GM19099 (cell line): ENCODE data around the gene GPR68.

ENCODE experiments used
- POLR2A ChIP-seq: IDR thresholded peaks from 3 replicates; pipeline ENCODE4 v1.6.1; 2011; ENCODE audit warnings: low read depth; ENCODE audit not compliant: insufficient read length; ENCODE audit errors: extremely low read depth

GPR68 gene

DNA sequence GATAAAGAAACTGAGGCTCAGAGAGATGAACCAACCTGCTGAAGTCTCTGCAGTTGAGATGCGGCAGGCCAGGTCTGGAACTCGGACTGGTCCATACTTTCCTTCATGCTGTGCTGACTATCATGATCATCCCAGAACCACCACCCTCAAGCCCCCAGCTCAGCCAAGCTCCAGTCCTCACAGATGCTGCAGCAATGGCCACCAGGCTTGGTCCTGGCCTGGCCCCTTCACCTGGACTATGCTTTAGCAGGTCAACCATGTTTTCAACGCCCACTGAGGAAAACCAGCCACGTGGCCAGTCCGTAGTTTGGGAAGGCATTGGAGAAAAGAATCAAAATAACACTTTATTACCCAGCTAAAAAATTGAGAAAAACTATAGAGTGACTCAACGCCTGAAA lies 1.4 kb downstream of the GPR68 start:
- TF ChIP-seq POLR2A, result no peak

DNA sequence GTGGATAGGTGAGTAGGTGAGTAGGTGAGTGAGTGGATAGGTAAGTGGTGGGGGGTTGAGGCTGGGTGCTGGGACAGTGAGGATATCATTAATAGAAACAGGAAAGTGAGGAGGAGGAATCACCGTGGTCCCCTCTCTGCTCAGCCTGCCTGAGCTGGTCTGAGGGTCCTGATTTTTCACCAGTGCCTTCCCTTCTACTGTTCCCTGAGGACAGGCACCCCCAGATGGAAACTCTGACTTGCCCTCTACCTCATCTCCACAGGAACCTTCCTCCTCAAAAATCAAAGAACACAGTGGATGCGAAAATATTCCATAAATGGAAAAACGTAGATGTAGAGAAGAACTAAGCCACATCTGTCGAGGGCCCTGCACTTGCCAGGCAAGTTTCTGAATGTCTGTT lies 1.9 kb downstream of the GPR68 start:
- TF ChIP-seq POLR2A, result no peak

DNA sequence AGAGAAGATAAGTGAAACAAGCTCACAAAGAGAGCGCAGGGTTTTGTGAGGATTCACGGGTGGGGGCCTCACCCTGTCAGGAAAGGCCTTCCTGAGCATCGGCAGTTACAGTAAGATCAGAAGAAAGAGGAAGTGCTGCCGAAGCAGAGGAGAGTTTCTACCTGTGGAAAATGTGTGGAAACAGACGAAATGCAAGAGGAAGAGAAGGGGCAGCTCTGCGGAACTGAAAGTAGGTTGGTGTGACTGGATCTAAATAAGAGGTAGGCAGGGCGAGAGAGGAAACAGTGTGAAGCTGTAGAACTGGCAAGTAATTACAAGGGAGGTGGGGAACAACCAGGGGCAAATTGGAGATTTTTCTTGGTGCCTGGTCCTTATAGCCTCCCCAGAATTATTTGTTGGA lies 2.6 kb downstream of the GPR68 start:
- TF ChIP-seq POLR2A, result no peak

DNA sequence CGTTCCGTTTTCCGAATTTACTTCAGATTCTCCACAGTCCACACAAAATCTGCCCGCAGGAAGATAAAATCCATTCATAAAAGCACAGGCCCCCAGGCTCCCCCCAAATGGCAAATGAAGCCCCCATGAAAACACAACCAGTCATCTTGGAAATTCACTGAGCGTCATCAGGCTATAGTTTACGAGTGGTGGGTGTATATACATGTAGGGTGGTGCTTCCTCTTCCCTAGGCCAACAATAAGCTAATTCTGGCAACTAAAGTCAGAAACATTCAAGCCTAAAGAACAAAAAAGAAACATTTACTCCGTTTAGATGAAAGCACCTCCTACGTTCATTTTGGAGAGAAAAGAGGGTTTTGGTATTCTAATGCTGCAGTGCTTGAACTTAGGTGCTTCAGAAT lies 5.8 kb downstream of the GPR68 start:
- no peak for TF ChIP-seq POLR2A

- no peak for TF ChIP-seq POLR2A
Observed at GRCh38 chr14:91238085-91238484, 6.4 kb downstream of the GPR68 start.

DNA sequence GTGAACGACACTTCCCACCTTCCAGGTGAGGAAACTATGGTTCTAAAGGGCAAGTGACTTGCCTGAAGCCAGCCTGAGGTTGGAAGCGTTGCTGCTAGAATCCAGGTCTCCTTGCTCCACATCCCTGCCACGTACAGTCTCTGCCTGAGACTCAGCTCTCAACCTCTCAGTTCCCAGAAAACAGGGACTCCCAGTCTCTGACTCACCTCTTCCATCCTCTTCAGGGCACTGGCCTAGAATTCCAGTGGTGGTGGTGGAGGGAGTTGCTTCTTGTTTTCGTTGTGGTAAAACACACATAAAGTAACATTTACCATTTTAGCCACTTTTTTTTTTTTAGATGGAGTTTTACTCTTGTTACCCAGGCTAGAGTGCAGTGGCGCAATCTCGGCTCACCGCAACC lies 7.3 kb downstream of the GPR68 start:
- TF ChIP-seq POLR2A, result no peak

- no peak for TF ChIP-seq POLR2A
Observed at GRCh38 chr14:91235841-91236240, 8.7 kb downstream of the GPR68 start.

GRCh38 chr14:91234791-91235114 lies 9.8 kb downstream of the GPR68 start:
- TF ChIP-seq POLR2A, result no peak

GRCh38 chr14:91233936-91234790 lies 10.3 kb downstream of the GPR68 start:
- TF ChIP-seq POLR2A, result no peak

GRCh38 chr14:91232603-91233002 lies 11.9 kb downstream of the GPR68 start:
- TF ChIP-seq POLR2A, result no peak

DNA sequence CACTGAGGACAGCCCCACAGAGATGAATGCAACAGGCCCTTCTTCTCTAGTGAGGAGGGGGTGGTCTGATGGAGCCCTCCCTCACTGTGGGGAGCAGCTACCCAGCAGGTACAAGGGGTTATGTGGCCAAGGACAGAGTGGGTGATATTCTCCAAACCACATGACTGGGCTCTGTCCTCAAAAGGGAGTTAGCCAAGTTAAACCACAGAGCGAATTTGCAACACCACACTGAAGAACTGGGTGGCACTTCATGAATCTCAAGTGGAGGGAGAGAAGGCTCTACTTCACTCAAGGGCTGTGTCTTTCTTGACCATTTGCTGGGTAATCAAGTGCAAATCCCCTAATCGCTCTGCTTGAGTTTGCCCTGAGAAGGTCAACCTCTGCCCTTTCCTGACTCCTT lies 12.5 kb downstream of the GPR68 start:
- TF ChIP-seq POLR2A, result no peak

DNA sequence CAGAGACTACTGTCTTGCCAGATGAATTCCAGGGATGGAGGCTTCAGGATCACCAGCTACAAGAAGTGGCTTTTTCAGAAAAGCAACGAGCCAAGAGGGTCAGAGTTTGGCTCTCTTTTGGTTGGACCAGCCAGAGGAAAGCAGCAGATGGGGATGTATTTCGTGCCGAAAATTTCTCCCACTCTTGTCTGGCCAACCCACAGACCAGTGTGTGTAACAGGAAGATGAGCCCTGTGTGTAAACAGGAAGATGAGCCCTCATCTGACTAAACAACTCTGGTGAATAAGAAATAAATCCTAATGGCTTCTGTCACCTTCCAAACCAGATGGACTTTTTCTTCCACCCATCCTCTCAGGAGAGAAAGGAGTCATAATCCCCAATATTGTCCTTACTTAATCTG lies 13.1 kb downstream of the GPR68 start:
- no peak for TF ChIP-seq POLR2A

GRCh38 chr14:91230397-91231035 lies 14.0 kb downstream of the GPR68 start:
- TF ChIP-seq POLR2A, result no peak

DNA sequence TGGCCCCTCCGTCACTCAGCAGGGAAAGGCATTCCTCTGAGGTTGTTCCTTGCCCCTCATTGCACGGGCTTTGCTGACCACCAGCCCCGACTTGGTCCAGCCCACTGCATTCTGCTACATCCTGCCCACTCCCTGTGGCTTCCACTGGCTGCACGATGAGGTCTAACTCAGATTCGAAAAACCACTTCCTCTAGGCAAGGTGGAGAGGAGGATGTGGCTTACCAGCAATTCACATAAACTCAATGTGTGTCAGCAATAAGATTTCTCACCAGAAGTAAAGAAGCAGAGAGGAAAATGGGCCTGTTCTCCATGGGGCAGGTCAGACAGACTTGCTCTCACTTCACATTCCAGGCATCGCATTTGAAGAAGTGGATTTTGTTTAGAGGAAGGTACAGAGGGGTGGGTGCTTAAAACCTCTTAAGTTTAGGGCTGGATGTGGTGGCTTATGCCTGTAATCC lies 14.7 kb downstream of the GPR68 start:
- peak; percentile 33 for TF ChIP-seq POLR2A

DNA sequence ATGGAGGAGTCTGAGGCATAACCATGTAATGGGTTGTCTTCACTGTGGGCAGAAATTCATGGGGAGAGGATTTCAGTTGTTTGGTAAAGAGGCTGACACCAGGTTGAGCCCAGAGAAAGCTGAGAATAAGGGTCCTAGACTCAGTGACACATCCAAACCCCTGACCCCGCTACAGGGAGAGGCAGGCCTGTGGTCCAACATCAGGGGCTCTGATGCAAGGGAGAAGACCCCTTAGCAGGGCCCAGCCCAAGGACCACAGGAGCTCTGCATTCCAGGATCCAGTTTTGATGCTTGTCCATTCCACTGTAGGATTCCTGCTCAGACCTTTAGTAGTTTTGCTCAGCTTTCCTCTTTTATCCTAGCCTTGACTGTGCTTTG lies 15.5 kb downstream of the GPR68 start:
- TF ChIP-seq POLR2A, result no peak
